H1 (cell line): ENCODE results near the gene GATB. TPM values are rescaled to one million over a fixed set of nuclear protein-coding genes. Genes with fewer than 3 reads are reported as not detected.

ENCODE experiments used
- CTCF ChIA-PET: fragments of 300-600 bp; sonication (Branson Sonifier 250); formaldehyde crosslinking; loops from one replicate; lab custom pipeline; 2021; ENCODE audit not compliant: partially characterized antibody; lab: Charles Lee
- POLR2A ChIA-PET: fragments of 300-600 bp; sonication (Branson Sonifier 250); formaldehyde crosslinking; loops from one replicate; lab custom pipeline; 2021; ENCODE audit warnings: inconsistent platforms; ENCODE audit not compliant: partially characterized antibody; lab: Charles Lee
- DNase-seq, 2 experiments: peaks; one replicate each; pipeline versions ENCODE4 v3.0.0 to v3.0.0-alpha.2; 2010 to 2022; ENCODE audit warnings: low spot score in 2 of 2, low read depth in 1 of 2, mixed read lengths in 1 of 2
- FAIRE-seq: peaks from 2 replicates; lab custom pipeline; 2011; peaks lifted over from hg19 to GRCh38; lab: Jason Lieb, UNC
- H2AFZ ChIP-seq: 2 replicates; pipeline ENCODE4 v1.8.1; 2012; ENCODE audit warnings: low read length, inconsistent platforms
- H2AK5ac ChIP-seq: 2 replicates; pipeline ENCODE4 v1.6.1; 2013; ENCODE audit warnings: low read depth, low read length
- H2BK120ac ChIP-seq: replicated peaks from 2 replicates; pipeline ENCODE3; 2013; ENCODE audit warnings: low read depth, low read length, inconsistent platforms
- H2BK12ac ChIP-seq: 2 replicates; pipeline ENCODE4 v1.6.1; 2013; ENCODE audit warnings: low read depth, low read length
- H2BK15ac ChIP-seq: 2 replicates; pipeline ENCODE4 v1.6.1; 2013; ENCODE audit warnings: low read length
- H2BK20ac ChIP-seq: 2 replicates; pipeline ENCODE4 v1.6.1; 2013; ENCODE audit warnings: low read length
- H2BK5ac ChIP-seq: 2 replicates; pipeline ENCODE4 v1.6.1; 2013; ENCODE audit warnings: low read depth, low read length
- H3K14ac ChIP-seq: 2 replicates; pipeline ENCODE4 v1.6.1; 2013; ENCODE audit warnings: inconsistent platforms; ENCODE audit not compliant: insufficient read length
- H3K18ac ChIP-seq: 2 replicates; pipeline ENCODE4 v1.6.1; 2013; ENCODE audit warnings: low read length; ENCODE audit errors: extremely low read depth
- H3K23ac ChIP-seq: 2 replicates; pipeline ENCODE4 v1.6.1; 2013; ENCODE audit warnings: inconsistent platforms; ENCODE audit not compliant: insufficient read length
- H3K23me2 ChIP-seq: 2 replicates; pipeline ENCODE4 v1.6.1; 2013; ENCODE audit warnings: low read depth, low read length
- H3K27ac ChIP-seq: 2 replicates; pipeline ENCODE4 v1.6.1; 2011; ENCODE audit warnings: low read depth, low read length, inconsistent platforms
- H3K27me3 ChIP-seq, 4 experiments: replicated peaks in 1 of 4; 1 replicate in 1 of 4; 2 replicates in 3 of 4; pipeline versions ENCODE4 v1.6.1 to v1.8.1; 2011 to 2013; ENCODE audit warnings: low read length in 3 of 4, mild to moderate bottlenecking in 3 of 4, inconsistent platforms in 2 of 4, mixed read lengths in 2 of 4, moderate library complexity in 1 of 4; ENCODE audit not compliant: control insufficient read depth in 3 of 4, insufficient read depth in 3 of 4; ENCODE audit errors: extremely low read depth in 1 of 4
- H3K36me3 ChIP-seq, 4 experiments: 2 replicates each; pipeline versions ENCODE4 v1.6.1 to v1.8.1; 2011 to 2013; ENCODE audit warnings: mild to moderate bottlenecking in 4 of 4, low read length in 3 of 4, moderate library complexity in 2 of 4, control low read depth in 1 of 4, inconsistent platforms in 1 of 4; ENCODE audit not compliant: insufficient read depth in 4 of 4, control insufficient read depth in 2 of 4
- H3K4ac ChIP-seq: replicated peaks from 2 replicates; pipeline ENCODE3; 2013; ENCODE audit warnings: low read length, low read depth, mixed read lengths, inconsistent platforms; ENCODE audit not compliant: insufficient read length
- H3K4me1 ChIP-seq, 4 experiments: replicated peaks in 1 of 4; 1 replicate in 1 of 4; 2 replicates in 3 of 4; pipeline versions ENCODE4 v1.6.1 to v1.8.1; 2011 to 2013; ENCODE audit warnings: low read length in 3 of 4, inconsistent platforms in 2 of 4, mixed read lengths in 1 of 4; ENCODE audit not compliant: insufficient read depth in 4 of 4, control insufficient read depth in 3 of 4
- H3K4me2 ChIP-seq, 2 experiments: 2 replicates each; pipeline versions ENCODE4 v1.6.1 to v1.8.1; 2011 to 2013; ENCODE audit warnings: low read depth in 2 of 2, low read length in 2 of 2, control low read depth in 1 of 2, inconsistent platforms in 1 of 2, mild to moderate bottlenecking in 1 of 2; ENCODE audit not compliant: insufficient read depth in 1 of 2
- H3K4me3 ChIP-seq, 4 experiments: fragments of 200-600, 300-600 bp in 1 of 4; sonication (generic), shearing (Covaris generic), sonication (Bioruptor Twin) in 1 of 4; 2 replicates each; pipeline versions ENCODE4 v1.5.1 to v1.8.1; 2011 to 2016; ENCODE audit warnings: low read length in 4 of 4, low read depth in 3 of 4, control low read depth in 2 of 4, inconsistent platforms in 2 of 4, mild to moderate bottlenecking in 2 of 4, mixed read lengths in 1 of 4, moderate library complexity in 1 of 4; ENCODE audit not compliant: insufficient read depth in 2 of 4; ENCODE audit errors: extremely low read depth in 1 of 4
- H3K56ac ChIP-seq: replicated peaks from 2 replicates; pipeline ENCODE3; 2013; ENCODE audit warnings: low read depth, mild to moderate bottlenecking, mixed read lengths, low read length, inconsistent platforms; ENCODE audit not compliant: insufficient read length
- H3K79me1 ChIP-seq: 2 replicates; pipeline ENCODE4 v1.6.1; 2013; ENCODE audit warnings: low read depth, low read length, control low read depth
- H3K79me2 ChIP-seq, 2 experiments: 2 replicates each; pipeline versions ENCODE4 v1.6.1 to v1.8.1; 2012 to 2013; ENCODE audit warnings: low read length in 2 of 2, mild to moderate bottlenecking in 2 of 2, inconsistent platforms in 1 of 2; ENCODE audit not compliant: insufficient read depth in 2 of 2, control insufficient read depth in 1 of 2
- H3K9ac ChIP-seq, 4 experiments: replicated peaks in 1 of 4; 1 replicate in 1 of 4; 2 replicates in 3 of 4; pipeline versions ENCODE4 v1.6.1 to v1.8.1; 2011 to 2013; ENCODE audit warnings: low read depth in 3 of 4, low read length in 3 of 4, control low read depth in 2 of 4, mild to moderate bottlenecking in 2 of 4, moderate library complexity in 2 of 4, inconsistent platforms in 1 of 4; ENCODE audit errors: extremely low read depth in 1 of 4
- H3K9me3 ChIP-seq, 2 experiments: 2 replicates each; pipeline versions ENCODE4 v1.6.1 to v1.8.1; 2012 to 2013; ENCODE audit warnings: mild to moderate bottlenecking in 2 of 2, moderate library complexity in 2 of 2, control low read depth in 1 of 2, inconsistent platforms in 1 of 2, low read depth in 1 of 2, low read length in 1 of 2, mixed read lengths in 1 of 2; ENCODE audit not compliant: insufficient read depth in 2 of 2
- H4K20me1 ChIP-seq, 2 experiments: replicated peaks in 1 of 2; 2 replicates each; pipeline versions ENCODE3 to v1.8.1; 2011 to 2013; ENCODE audit warnings: inconsistent platforms in 2 of 2, low read length in 2 of 2, mild to moderate bottlenecking in 1 of 2; ENCODE audit not compliant: insufficient read depth in 2 of 2, control insufficient read depth in 1 of 2
- H4K5ac ChIP-seq: 2 replicates; pipeline ENCODE4 v1.6.1; 2013; ENCODE audit warnings: low read length, low read depth, mixed read lengths, inconsistent platforms; ENCODE audit not compliant: insufficient read length
- H4K8ac ChIP-seq: 2 replicates; pipeline ENCODE4 v1.8.0; 2013; ENCODE audit warnings: mild to moderate bottlenecking, moderate library complexity, low read length, inconsistent platforms; ENCODE audit not compliant: insufficient read depth; ENCODE audit errors: extremely low read depth
- H4K91ac ChIP-seq: replicated peaks from 2 replicates; pipeline ENCODE3; 2013; ENCODE audit warnings: low read length, mixed read lengths, inconsistent platforms; ENCODE audit not compliant: insufficient read length
- ATF2 ChIP-seq: IDR thresholded peaks from 2 replicates; pipeline ENCODE4 v1.6.1; 2012; ENCODE audit warnings: low read length, inconsistent platforms
- BCL11A ChIP-seq, 2 experiments: IDR thresholded peaks; one replicate each; pipeline ENCODE4 v1.6.1; 2011; ENCODE audit warnings: low read depth in 2 of 2, low read length in 2 of 2, mild to moderate bottlenecking in 2 of 2
- RNF2 ChIP-seq: fragments of 200-900, 300-1000 bp; sonication (generic); IDR thresholded peaks from 2 replicates; pipeline ENCODE4 v1.7.1; 2016; ENCODE audit warnings: borderline replicate concordance, low read depth, mild to moderate bottlenecking, antibody characterized with exemption, low read length; ENCODE audit not compliant: poor library complexity, severe bottlenecking; ENCODE audit errors: missing control alignments
- WGBS, 2 experiments: shearing (Covaris generic) in 1 of 2; methylation state at CpG; one replicate each; pipeline versions ENCODE4 v1.1.6 to v1.1.7; 2013 to 2015; ENCODE audit warnings: low lambda C conversion rate in 2 of 2, mixed read lengths in 2 of 2, inconsistent platforms in 1 of 2, low coverage in 1 of 2, missing lambda C conversion rate in 1 of 2; ENCODE audit not compliant: insufficient replicate concordance in 2 of 2, insufficient coverage in 1 of 2, insufficient read length in 1 of 2; ENCODE audit errors: extremely low coverage in 1 of 2, missing lambda C conversion rate in 1 of 2; 5-methylcytosine and 5-hydroxymethylcytosine counted together
- polyA plus RNA-seq, 7 experiments: library from polyadenylated mRNA; depleted of rRNA in 3 of 7; stranded (reverse) in 5 of 7; unstranded in 2 of 7; fragments of >200 nt in 5 of 7; fragments of 200-250 nt in 2 of 7; gene quantifications; 1 replicate in 5 of 7; 2 replicates in 1 of 7; 4 replicates in 1 of 7; pipeline versions ENCODE4 v1.2.1 to v1.2.3, GENCODE V29; 2011 to 2013; ENCODE audit warnings: missing spikeins in 2 of 7, mixed read lengths in 2 of 7
- total RNA-seq: library from RNA; stranded (reverse); fragmentation: NEBNext Ultra II Directional; extraction: Animal tissue kit (Norgen Biotek cat#: 25700); gene quantifications from 2 replicates; pipeline ENCODE4 v1.2.1, GENCODE V29; 2021
- TF ChIP-seq, protein P1 (sequence below): IDR thresholded peaks from 2 replicates; pipeline ENCODE4 v1.6.1; 2012; ENCODE audit warnings: inconsistent platforms

The GATB gene
- total and polyA plus RNA-seq, 2 of the 8 experiments (the other 6 are each of a cell fraction or from before 2014, with no cell fraction given) = 15.3 to 18.0 TPM

DNA sequence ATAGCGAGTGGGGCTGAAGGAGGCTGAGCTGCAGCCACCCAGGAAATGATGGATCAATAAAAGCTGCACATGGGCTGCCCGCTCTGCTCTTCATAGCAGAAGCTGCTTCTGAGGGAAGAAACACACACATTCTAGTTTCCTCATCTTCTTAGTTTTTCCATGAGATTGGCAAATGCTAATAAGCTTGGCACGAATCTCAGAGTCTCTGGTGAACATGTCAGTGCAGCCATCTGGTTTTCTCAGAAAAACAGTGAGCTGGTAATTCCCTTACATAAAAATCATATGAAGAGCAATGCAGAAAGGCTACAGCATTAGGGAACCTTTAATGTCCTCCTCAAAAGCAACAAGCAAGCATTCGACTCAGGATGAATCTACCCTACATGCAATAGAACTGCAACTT lies 69.9 kb downstream of the GATB start:
- H3K18ac ChIP-seq = no peak overlapping the region
- H4K20me1 ChIP-seq = no peaks in the 10 kb centered on the region
- no peak overlapping the region for H2BK5ac ChIP-seq
- CTCF ChIA-PET = interaction anchor here (1.1 to 1.2 kb wide), 2 partner anchors 15 to 573 kb away, joined by 3 read pairs; no protein-coding TSS in a partner anchor
- no peak overlapping the region for H3K56ac ChIP-seq
- no peak overlapping the region for H4K8ac ChIP-seq
- no peak overlapping the region for H2BK15ac ChIP-seq
- H2BK12ac ChIP-seq = no peak overlapping the region
- H3K9me3 ChIP-seq = no peaks in the 10 kb centered on the region
- no peaks in the 10 kb centered on the region for H3K27me3 ChIP-seq
- POLR2A ChIA-PET = interaction anchor here (1.0 kb wide), 1 partner anchor 70 kb away, joined by 3 read pairs; the partner anchor contains the start of gene GATB
- no peak overlapping the region for H3K4ac ChIP-seq
- no peaks in the 10 kb centered on the region for H3K79me2 ChIP-seq
- no peak overlapping the region for H4K5ac ChIP-seq
- no peak overlapping the region for H3K23ac ChIP-seq
- H3K79me1 ChIP-seq = no peaks in the 10 kb centered on the region
- H3K4me3 ChIP-seq = no peak overlapping the region
- H3K36me3 ChIP-seq = no peaks in the 10 kb centered on the region
- WGBS, 2 experiments = 90% methylated on average over 4 of the region's 4 CpGs; no CpG with 5 or more reads in 1 of the 2 experiments
- H4K91ac ChIP-seq = no peak overlapping the region
- H2AK5ac ChIP-seq = no peak overlapping the region
- H3K4me1 ChIP-seq = peaks cover 0 to 5% (median 2%) of the 10 kb centered on the region in 4 experiments; a peak in 4 of 7 replicates
- DNase-seq = no peak
- no peaks in the 10 kb centered on the region for H3K23me2 ChIP-seq
- H2BK120ac ChIP-seq = no peak overlapping the region
- no peak overlapping the region for H3K4me2 ChIP-seq
- no peak overlapping the region for H2BK20ac ChIP-seq
- H3K27ac ChIP-seq = no peak overlapping the region
- H2AFZ ChIP-seq = no peak overlapping the region
- no peak for FAIRE-seq
- no peak overlapping the region for H3K9ac ChIP-seq
- no peak overlapping the region for H3K14ac ChIP-seq
- TF ChIP-seq ATF2 (no peak), RNF2 (no peak), BCL11A (IDR thresholded peaks at IDR 0.05; ENCODE audit: low read depth in 2 of 2, low read length in 2 of 2) (no peak)
- TF ChIP-seq, protein P1, sequence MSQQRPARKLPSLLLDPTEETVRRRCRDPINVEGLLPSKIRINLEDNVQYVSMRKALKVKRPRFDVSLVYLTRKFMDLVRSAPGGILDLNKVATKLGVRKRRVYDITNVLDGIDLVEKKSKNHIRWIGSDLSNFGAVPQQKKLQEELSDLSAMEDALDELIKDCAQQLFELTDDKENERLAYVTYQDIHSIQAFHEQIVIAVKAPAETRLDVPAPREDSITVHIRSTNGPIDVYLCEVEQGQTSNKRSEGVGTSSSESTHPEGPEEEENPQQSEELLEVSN = no peak
